ENCODE measurements around the gene TRABD2B. TPM values are rescaled to one million over a fixed set of nuclear protein-coding genes. Genes with fewer than 3 reads are reported as not detected.

The TRABD2B gene
- total and polyA plus RNA-seq, 2 of the 13 experiments (the other 11 are each of a cell fraction or from before 2014, with no cell fraction given), result 0.04 TPM; not detected in 1

DNA sequence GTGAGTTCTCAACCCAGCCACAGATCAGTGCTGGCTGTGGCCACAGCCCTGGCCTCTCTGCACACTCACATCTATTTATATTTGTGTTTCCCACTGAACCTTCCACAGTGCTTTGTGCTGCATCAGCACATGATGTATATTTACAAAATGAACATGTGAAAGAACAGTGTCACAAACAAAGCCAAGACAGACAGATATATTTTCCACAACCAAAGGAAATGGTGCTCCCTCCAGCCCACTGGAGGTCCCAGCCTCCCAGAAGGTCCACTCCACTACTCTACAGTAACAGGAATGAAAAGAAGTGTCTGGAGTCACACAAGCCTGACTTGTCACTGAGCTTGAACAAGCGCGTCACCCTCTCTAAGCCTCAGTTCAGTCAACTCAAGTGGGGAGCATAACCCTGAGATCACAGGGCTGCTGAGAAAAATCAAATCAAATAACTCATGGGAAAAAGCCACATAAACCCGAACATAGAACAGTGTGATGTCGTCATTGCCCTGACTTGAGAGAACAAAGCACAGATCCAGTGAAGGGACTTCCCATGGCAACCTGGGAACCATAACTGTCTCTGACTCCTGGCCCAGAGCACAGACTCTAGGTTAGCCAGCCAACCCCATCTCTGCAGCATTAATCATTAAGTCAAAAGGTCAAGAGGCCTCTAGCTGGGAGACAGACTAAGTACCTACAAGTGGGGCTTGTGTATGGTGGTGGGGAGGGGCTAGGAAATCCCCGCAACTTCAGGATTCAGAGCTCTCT is 121.2 kb downstream of the TRABD2B start (continued):
- TF ChIP-seq KMT2A (CRISPR knock-in tag; IDR thresholded peaks at IDR 0.05), result no peak
- TF ChIP-seq NR3C1 (CRISPR knock-in tag; IDR thresholded peaks at IDR 0.05), result no peak
- 0 out of 2 replicates have a peak, but pooled peaks have one; percentile 17 for TF ChIP-seq ZNF280D (CRISPR knock-in tag; IDR thresholded peaks at IDR 0.05)
- TF ChIP-seq SPEN (CRISPR knock-in tag; IDR thresholded peaks at IDR 0.05; ENCODE audit: low read depth), result 0 out of 2 replicates have a peak, but pooled peaks have one; percentile 24
- TF ChIP-seq ZNF235 (CRISPR knock-in tag; IDR thresholded peaks at IDR 0.05; ENCODE audit: borderline replicate concordance), result no peak
- TF ChIP-seq ZFP37 (CRISPR knock-in tag; IDR thresholded peaks at IDR 0.05; ENCODE audit: borderline replicate concordance), result no peak
- no peak for TF ChIP-seq ZNF274 (CRISPR knock-in tag; IDR thresholded peaks at IDR 0.05)
- TF ChIP-seq KAT7 (CRISPR knock-in tag; IDR thresholded peaks at IDR 0.05; ENCODE audit: borderline replicate concordance), result no peak
- TF ChIP-seq U2AF2 (IDR thresholded peaks at IDR 0.05; ENCODE audit: low read depth, low read length), result no peak
- TF ChIP-seq, protein P1, sequence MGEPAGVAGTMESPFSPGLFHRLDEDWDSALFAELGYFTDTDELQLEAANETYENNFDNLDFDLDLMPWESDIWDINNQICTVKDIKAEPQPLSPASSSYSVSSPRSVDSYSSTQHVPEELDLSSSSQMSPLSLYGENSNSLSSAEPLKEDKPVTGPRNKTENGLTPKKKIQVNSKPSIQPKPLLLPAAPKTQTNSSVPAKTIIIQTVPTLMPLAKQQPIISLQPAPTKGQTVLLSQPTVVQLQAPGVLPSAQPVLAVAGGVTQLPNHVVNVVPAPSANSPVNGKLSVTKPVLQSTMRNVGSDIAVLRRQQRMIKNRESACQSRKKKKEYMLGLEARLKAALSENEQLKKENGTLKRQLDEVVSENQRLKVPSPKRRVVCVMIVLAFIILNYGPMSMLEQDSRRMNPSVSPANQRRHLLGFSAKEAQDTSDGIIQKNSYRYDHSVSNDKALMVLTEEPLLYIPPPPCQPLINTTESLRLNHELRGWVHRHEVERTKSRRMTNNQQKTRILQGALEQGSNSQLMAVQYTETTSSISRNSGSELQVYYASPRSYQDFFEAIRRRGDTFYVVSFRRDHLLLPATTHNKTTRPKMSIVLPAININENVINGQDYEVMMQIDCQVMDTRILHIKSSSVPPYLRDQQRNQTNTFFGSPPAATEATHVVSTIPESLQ (CRISPR knock-in tag; conservative IDR thresholded peaks at IDR 0.05), result no peak
- TF ChIP-seq HDAC2 (CRISPR knock-in tag; IDR thresholded peaks at IDR 0.05), result no peak
- TF ChIP-seq, protein P2, sequence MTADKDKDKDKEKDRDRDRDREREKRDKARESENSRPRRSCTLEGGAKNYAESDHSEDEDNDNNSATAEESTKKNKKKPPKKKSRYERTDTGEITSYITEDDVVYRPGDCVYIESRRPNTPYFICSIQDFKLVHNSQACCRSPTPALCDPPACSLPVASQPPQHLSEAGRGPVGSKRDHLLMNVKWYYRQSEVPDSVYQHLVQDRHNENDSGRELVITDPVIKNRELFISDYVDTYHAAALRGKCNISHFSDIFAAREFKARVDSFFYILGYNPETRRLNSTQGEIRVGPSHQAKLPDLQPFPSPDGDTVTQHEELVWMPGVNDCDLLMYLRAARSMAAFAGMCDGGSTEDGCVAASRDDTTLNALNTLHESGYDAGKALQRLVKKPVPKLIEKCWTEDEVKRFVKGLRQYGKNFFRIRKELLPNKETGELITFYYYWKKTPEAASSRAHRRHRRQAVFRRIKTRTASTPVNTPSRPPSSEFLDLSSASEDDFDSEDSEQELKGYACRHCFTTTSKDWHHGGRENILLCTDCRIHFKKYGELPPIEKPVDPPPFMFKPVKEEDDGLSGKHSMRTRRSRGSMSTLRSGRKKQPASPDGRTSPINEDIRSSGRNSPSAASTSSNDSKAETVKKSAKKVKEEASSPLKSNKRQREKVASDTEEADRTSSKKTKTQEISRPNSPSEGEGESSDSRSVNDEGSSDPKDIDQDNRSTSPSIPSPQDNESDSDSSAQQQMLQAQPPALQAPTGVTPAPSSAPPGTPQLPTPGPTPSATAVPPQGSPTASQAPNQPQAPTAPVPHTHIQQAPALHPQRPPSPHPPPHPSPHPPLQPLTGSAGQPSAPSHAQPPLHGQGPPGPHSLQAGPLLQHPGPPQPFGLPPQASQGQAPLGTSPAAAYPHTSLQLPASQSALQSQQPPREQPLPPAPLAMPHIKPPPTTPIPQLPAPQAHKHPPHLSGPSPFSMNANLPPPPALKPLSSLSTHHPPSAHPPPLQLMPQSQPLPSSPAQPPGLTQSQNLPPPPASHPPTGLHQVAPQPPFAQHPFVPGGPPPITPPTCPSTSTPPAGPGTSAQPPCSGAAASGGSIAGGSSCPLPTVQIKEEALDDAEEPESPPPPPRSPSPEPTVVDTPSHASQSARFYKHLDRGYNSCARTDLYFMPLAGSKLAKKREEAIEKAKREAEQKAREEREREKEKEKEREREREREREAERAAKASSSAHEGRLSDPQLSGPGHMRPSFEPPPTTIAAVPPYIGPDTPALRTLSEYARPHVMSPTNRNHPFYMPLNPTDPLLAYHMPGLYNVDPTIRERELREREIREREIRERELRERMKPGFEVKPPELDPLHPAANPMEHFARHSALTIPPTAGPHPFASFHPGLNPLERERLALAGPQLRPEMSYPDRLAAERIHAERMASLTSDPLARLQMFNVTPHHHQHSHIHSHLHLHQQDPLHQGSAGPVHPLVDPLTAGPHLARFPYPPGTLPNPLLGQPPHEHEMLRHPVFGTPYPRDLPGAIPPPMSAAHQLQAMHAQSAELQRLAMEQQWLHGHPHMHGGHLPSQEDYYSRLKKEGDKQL (CRISPR knock-in tag; IDR thresholded peaks at IDR 0.05; ENCODE audit: low read depth), result no peak
- peak; percentile 17; the same call in 1 of the 2 replicates for TF ChIP-seq MLX (CRISPR knock-in tag; IDR thresholded peaks at IDR 0.05)
- peak; percentile 90 to 94 for TF ChIP-seq MAFK (conservative IDR thresholded peaks at IDR 0.05 in 1 of 2, IDR thresholded peaks at IDR 0.05 in 1 of 2; ENCODE audit: low read length in 2 of 2)
- TF ChIP-seq MAFG (CRISPR knock-in tag; IDR thresholded peaks at IDR 0.05), result no peak
- TF ChIP-seq TFDP2 (CRISPR knock-in tag; IDR thresholded peaks at IDR 0.05), result no peak
